Small intestine (tissue), 7 donors: ENCODE results near the gene NCKAP5. TPM values are rescaled to one million over a fixed set of nuclear protein-coding genes. Genes with fewer than 3 reads are reported as not detected.

ENCODE experiments used
- DNase-seq, 2 donors: peaks; one replicate each; pipeline versions ENCODE4 v3.0.0 to v3.0.0-alpha.2; 2013
- FAIRE-seq: peaks from 2 replicates; lab custom pipeline; 2012; peaks lifted over from hg19 to GRCh38; lab: Jason Lieb, UNC
- H3K27ac ChIP-seq, 3 donors: one replicate each; pipeline ENCODE4 v1.5.1; 2013; ENCODE audit warnings: low read length in 2 of 3, mild to moderate bottlenecking in 2 of 3, control low read depth in 1 of 3, inconsistent platforms in 1 of 3, low read depth in 1 of 3, moderate library complexity in 1 of 3
- H3K27me3 ChIP-seq, 3 donors: one replicate each; pipeline ENCODE4 v1.6.1; 2013; ENCODE audit warnings: low read length in 3 of 3, inconsistent platforms in 1 of 3; ENCODE audit not compliant: control insufficient read depth in 3 of 3, insufficient read depth in 3 of 3
- H3K36me3 ChIP-seq, 3 donors: one replicate each; pipeline ENCODE4 v1.6.1; 2013; ENCODE audit warnings: low read length in 3 of 3, inconsistent platforms in 1 of 3, low read depth in 1 of 3, mild to moderate bottlenecking in 1 of 3, moderate library complexity in 1 of 3; ENCODE audit not compliant: control insufficient read depth in 3 of 3, insufficient read depth in 2 of 3
- H3K4me1 ChIP-seq, 3 donors: one replicate each; pipeline ENCODE4 v1.6.1; 2013; ENCODE audit warnings: low read length in 2 of 3, inconsistent platforms in 1 of 3, low read depth in 1 of 3, mild to moderate bottlenecking in 1 of 3, moderate library complexity in 1 of 3; ENCODE audit not compliant: control insufficient read depth in 3 of 3, insufficient read depth in 2 of 3
- H3K4me3 ChIP-seq, 3 donors: one replicate each; pipeline ENCODE4 v1.5.1; 2013; ENCODE audit warnings: low read length in 3 of 3, control low read depth in 1 of 3, inconsistent platforms in 1 of 3, low read depth in 1 of 3, mild to moderate bottlenecking in 1 of 3, moderate library complexity in 1 of 3
- H3K9me3 ChIP-seq, 2 donors: one replicate each; pipeline ENCODE4 v1.6.1; 2013; ENCODE audit warnings: low read depth in 1 of 2, low read length in 1 of 2; ENCODE audit not compliant: control insufficient read depth in 2 of 2, insufficient read depth in 1 of 2
- WGBS, 3 donors: extraction: QIAGEN DNeasy Blood & Tissue Kit; methylation state at CpG; one replicate each; pipeline ENCODE4 v1.1.7; 2013; 5-methylcytosine and 5-hydroxymethylcytosine counted together
- polyA plus RNA-seq, 4 donors: library from polyadenylated mRNA; stranded (reverse) in 3 of 4; unstranded in 1 of 4; fragments of 200-250 nt in 3 of 4; fragments of 120-200 nt in 1 of 4; gene quantifications; one replicate each; pipeline versions ENCODE4 v1.2.1 to v1.2.3, GENCODE V29; 2013
- donor health status: healthy with polysubstance abuse.
- donor health status: control.
- donor health status: control.
- donor health status: Bipolar disorder and iron deficiency.
- donor health status: healthy.

The NCKAP5 gene
- polyA plus RNA-seq, 4 donors = 0.52 to 7.8 (median 6.5) TPM

- FAIRE-seq (no peak), DNase-seq (no peak)
- Histone ChIP-seq H3K27me3 (no peaks in the 10 kb centered on the region), H3K4me1 (peaks cover 0 to 6% (median 1%) of the 10 kb centered on the region in 3 donors), H3K4me3 (no peak overlapping the region), H3K36me3 (no peaks in the 10 kb centered on the region), H3K27ac (no peak overlapping the region), H3K9me3 (peaks cover 0 to 2% of the 10 kb centered on the region in 2 donors)
- 81 to 86% (median 82%) methylated on average over 4 of the region's 4 CpGs for WGBS, 3 donors
Observed at GRCh38 chr2:133438848-133439564, 129.3 kb downstream of the NCKAP5 start.

DNA sequence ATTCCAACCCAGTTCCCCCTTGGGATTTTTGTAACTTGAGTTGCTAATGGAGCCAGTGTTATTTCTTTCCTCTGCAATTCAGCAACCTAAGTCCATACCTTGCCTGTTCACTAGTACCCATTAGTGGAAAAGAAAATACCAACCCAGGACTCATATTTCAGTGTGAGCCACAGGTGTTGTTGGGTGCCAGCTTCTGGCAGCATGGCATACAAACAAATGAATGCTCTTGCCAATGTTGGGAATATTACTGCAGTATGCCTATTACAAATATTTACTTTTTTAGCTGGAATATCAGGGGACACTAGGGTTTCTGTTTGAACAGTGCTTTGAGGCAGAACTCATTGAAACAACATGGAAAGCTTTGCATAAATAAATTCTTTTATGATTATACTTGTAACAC lies 130.2 kb downstream of the NCKAP5 start:
- Histone ChIP-seq H3K27ac (no peak overlapping the region), H3K27me3 (no peaks in the 10 kb centered on the region), H3K4me3 (no peak overlapping the region), H3K4me1 (no peaks in the 10 kb centered on the region), H3K36me3 (no peaks in the 10 kb centered on the region), H3K9me3 (no peaks in the 10 kb centered on the region)
- FAIRE-seq (no peak), DNase-seq (no peak)

DNA sequence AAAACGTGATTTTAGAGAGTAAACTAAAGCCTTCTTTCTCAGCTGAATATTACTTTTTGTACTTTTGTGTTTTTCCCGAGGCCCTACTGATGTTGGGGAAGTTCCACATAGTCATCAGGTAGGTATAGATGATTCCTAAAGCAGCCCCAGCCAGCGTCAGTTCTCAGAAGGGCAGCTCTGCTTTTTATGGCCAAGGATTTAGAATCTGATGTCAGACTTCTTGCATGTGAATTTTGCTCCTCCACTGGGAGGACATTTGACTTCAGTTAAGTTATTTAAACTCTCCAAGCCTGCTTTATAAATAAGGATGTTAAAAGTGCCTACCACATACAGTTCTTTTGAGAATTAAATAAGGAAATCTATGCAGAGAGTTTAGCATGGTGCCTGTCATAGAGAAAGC lies 130.8 kb downstream of the NCKAP5 start:
- no peak overlapping the region for H3K4me3 ChIP-seq
- H3K4me1 ChIP-seq = no peaks in the 10 kb centered on the region
- WGBS, 3 donors = 64 to 78% (median 72%) methylated on average over 3 of the region's 3 CpGs
- FAIRE-seq (no peak), DNase-seq (no peak)
- no peaks in the 10 kb centered on the region for H3K36me3 ChIP-seq
- no peaks in the 10 kb centered on the region for H3K27me3 ChIP-seq
- H3K9me3 ChIP-seq = no peaks in the 10 kb centered on the region
- no peak overlapping the region for H3K27ac ChIP-seq

DNA sequence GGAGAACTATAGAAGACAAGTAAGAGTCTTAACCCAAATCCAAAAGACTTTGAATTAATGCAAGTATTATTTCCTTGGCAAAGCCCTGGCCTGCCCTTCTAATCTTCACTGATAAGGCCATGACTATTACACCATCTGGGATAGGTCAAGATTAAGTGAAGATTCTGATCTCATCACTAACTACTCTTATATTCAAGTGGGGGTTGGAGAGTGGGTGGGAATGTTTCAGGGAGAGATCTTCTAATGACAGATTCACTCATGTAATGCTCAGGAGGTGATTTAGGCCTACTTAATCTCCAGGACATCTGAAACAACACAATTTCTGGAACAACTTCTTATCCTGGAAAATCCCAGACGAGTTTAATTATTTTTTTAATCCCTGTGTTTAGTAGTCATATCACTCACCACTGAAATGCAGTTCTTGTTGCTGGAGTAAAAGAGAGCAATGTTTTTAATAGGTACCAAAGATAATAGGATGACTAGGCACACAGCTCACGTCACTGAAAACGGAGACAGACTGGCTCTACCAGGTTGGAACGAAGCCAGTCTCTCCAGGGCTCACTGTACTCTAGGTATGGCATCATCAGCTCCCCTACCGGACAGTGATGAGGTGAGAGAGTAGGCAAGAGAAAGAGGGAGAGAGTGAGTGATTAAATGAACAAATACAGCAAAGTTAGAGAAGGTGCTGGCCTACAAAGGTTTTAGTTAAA lies 133.1 kb downstream of the NCKAP5 start:
- Histone ChIP-seq H3K9me3 (no peaks in the 10 kb centered on the region), H3K4me3 (no peak overlapping the region), H3K27ac (no peak overlapping the region), H3K4me1 (no peaks in the 10 kb centered on the region), H3K36me3 (no peaks in the 10 kb centered on the region), H3K27me3 (no peaks in the 10 kb centered on the region)
- DNase-seq (peak in 1 of 2 donors; percentile 68), FAIRE-seq (no peak)
- WGBS, 3 donors = 36 to 67% (median 47%) methylated on average over 5 of the region's 5 CpGs

GRCh38 chr2:133433455-133434451 lies 134.5 kb downstream of the NCKAP5 start:
- no peaks in the 10 kb centered on the region for H3K4me1 ChIP-seq
- no peaks in the 10 kb centered on the region for H3K9me3 ChIP-seq
- WGBS, 3 donors = 57 to 68% (median 66%) methylated on average over 5 of the region's 5 CpGs
- H3K36me3 ChIP-seq = no peaks in the 10 kb centered on the region
- H3K27me3 ChIP-seq = no peaks in the 10 kb centered on the region
- FAIRE-seq (no peak), DNase-seq (no peak)
- H3K27ac ChIP-seq = no peak overlapping the region
- H3K4me3 ChIP-seq = no peak overlapping the region

DNA sequence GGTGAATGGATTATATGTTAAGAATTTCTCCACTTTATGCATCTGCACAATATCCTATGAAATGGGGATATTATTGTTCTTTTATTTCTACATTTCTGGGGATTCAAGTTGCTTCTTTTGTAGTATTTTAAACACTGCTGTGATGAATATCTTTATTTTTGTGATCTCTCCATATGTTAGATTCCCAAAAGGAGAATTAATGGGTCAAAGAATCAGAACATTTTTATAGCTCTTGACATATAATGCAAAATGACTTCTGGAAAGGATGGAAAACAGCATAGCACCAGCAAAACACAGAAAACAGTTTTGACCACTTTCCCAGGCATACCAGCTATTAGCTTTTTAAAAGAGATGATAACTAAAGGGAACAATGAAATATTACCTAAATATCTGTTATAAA lies 135.5 kb downstream of the NCKAP5 start:
- no peak overlapping the region for H3K4me3 ChIP-seq
- H3K27ac ChIP-seq = no peak overlapping the region
- H3K36me3 ChIP-seq = no peaks in the 10 kb centered on the region
- no peaks in the 10 kb centered on the region for H3K4me1 ChIP-seq
- DNase-seq (no peak), FAIRE-seq (no peak)
- H3K27me3 ChIP-seq = no peaks in the 10 kb centered on the region
- H3K9me3 ChIP-seq = no peaks in the 10 kb centered on the region

GRCh38 chr2:133431289-133431688 lies 137.0 kb downstream of the NCKAP5 start:
- FAIRE-seq (no peak), DNase-seq (peak; percentile 8 to 43)
- H3K4me1 ChIP-seq = no peaks in the 10 kb centered on the region
- H3K9me3 ChIP-seq = no peaks in the 10 kb centered on the region
- H3K4me3 ChIP-seq = no peak overlapping the region
- no peaks in the 10 kb centered on the region for H3K36me3 ChIP-seq
- H3K27ac ChIP-seq = no peak overlapping the region
- 14 to 48% (median 24%) methylated on average over 4 of the region's 4 CpGs for WGBS, 3 donors
- no peaks in the 10 kb centered on the region for H3K27me3 ChIP-seq

DNA sequence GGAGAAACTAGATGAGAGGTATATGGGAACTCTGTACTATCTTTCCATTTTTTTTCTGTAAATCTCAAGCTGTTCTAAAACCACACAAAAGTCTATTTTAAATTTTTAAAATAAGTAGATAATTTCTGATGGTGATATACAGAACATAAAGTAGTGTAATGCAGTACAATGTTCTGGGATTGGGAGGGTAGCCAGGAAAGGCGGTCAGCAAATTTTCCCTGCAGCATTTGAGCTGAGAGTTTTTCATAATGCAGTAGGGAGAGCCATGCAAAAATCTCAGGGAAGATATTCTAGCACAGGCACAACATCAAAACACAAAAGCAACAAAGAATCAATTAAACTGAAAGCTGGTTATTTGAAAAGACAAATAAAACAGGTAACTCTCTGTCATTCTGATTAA lies 141.5 kb downstream of the NCKAP5 start:
- 85 to 97% (median 95%) methylated on average over 1 of the region's 1 CpG for WGBS, 3 donors
- H3K36me3 ChIP-seq = no peaks in the 10 kb centered on the region
- no peaks in the 10 kb centered on the region for H3K27me3 ChIP-seq
- FAIRE-seq = no peak
- no peak for DNase-seq
- no peak overlapping the region for H3K4me3 ChIP-seq
- H3K27ac ChIP-seq = no peak overlapping the region
- H3K4me1 ChIP-seq = peaks cover 0 to 7% (median 5%) of the 10 kb centered on the region in 3 donors
- no peaks in the 10 kb centered on the region for H3K9me3 ChIP-seq
